Epithelial cell of proximal tubule (primary cell): Measurements from ENCODE around the gene SARDH. TPM values are rescaled to one million over a fixed set of nuclear protein-coding genes. Genes with fewer than 3 reads are reported as not detected.

Experiments
- DNase-seq: peaks from one replicate; pipeline ENCODE4 v3.0.0-alpha.2; 2011; ENCODE audit warnings: low read depth
- H3K4me3 ChIP-seq: 2 replicates; pipeline ENCODE4 v1.5.1; 2011; ENCODE audit warnings: low read depth, mild to moderate bottlenecking, low read length
- CTCF ChIP-seq: conservative IDR thresholded peaks from 2 replicates; pipeline ENCODE4 v1.5.1; 2012; ENCODE audit warnings: low read depth, mild to moderate bottlenecking, low read length
- total RNA-seq: library from RNA; depleted of rRNA; stranded (reverse); fragments of >200 nt; gene quantifications from 2 replicates; pipeline ENCODE4 v1.2.3, GENCODE V29; 2015

SARDH gene
- total RNA-seq, 1 donor from 2014 or later, result 0.92 TPM

- DNase-seq, result no peak
- TF ChIP-seq CTCF, result no peak
- no peak overlapping the region for H3K4me3 ChIP-seq
These were observed 103.1 kb downstream of the SARDH start for GRCh38 chr9:133635098-133635497.

- DNase-seq, result no peak
- no peak overlapping the region for H3K4me3 ChIP-seq
- no peak for TF ChIP-seq CTCF
These were observed 104.0 kb downstream of the SARDH start for GRCh38 chr9:133634081-133634691.

- no peak overlapping the region for H3K4me3 ChIP-seq
- no peak for DNase-seq
- TF ChIP-seq CTCF, result no peak
These were observed 104.5 kb downstream of the SARDH start for GRCh38 chr9:133633681-133634080.

GRCh38 chr9:133632806-133633680, 105.1 kb downstream of the SARDH start:
- H3K4me3 ChIP-seq, result no peak overlapping the region
- no peak for DNase-seq
- TF ChIP-seq CTCF, result no peak

- no peak for TF ChIP-seq CTCF
- no peak overlapping the region for H3K4me3 ChIP-seq
- DNase-seq, result no peak
These were observed 107.0 kb downstream of the SARDH start for GRCh38 chr9:133631111-133631510.

- no peak for DNase-seq
- TF ChIP-seq CTCF, result no peak
These were observed 108.7 kb downstream of the SARDH start for GRCh38 chr9:133629221-133630110.

More at GRCh38 chr9:133629221-133630110, 108.7 kb downstream of the SARDH start:
- H3K4me3 ChIP-seq, result no peak overlapping the region
